Measurements from ENCODE around the gene CEBPZ. TPM values are rescaled to one million over a fixed set of nuclear protein-coding genes. Genes with fewer than 3 reads are reported as not detected.

The CEBPZ gene
- total RNA-seq, 1 donor from 2014 or later, result 41.2 TPM

DNA sequence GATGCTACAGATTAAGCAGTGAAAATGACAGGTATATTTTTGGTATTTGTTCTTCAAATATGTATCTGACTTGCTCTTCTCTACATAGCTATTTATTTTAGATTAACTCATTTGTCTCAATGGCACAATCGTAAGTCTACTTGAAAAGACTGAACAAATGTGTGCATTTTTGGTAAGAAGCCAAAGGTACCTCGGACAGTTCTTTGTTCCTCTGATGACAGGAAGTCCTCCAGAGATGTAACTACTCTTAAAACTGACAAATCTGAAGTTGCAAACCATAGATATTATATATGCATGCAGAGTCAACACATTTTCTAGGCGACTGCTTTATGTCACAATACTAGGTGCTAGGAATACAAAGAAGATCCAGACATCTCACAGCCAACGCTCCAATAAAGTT lies 36.7 kb upstream of the CEBPZ start:
- no peak for DNase-seq (ENCODE audit: low spot score)
- Mint-ChIP-seq H3K27me3 (ENCODE audit: unreplicated experiment) (no peaks in the 10 kb centered on the region), H3K4me1 (ENCODE audit: unreplicated experiment) (peaks cover 6% of the 10 kb centered on the region), H3K27ac (ENCODE audit: unreplicated experiment) (no peak overlapping the region), H3K36me3 (ENCODE audit: low read depth, unreplicated experiment) (peaks cover 27% of the 10 kb centered on the region), H3K4me3 (ENCODE audit: unreplicated experiment) (no peak overlapping the region), H3K9me3 (ENCODE audit: unreplicated experiment) (no peaks in the 10 kb centered on the region)
- TF ChIP-seq, protein P1, sequence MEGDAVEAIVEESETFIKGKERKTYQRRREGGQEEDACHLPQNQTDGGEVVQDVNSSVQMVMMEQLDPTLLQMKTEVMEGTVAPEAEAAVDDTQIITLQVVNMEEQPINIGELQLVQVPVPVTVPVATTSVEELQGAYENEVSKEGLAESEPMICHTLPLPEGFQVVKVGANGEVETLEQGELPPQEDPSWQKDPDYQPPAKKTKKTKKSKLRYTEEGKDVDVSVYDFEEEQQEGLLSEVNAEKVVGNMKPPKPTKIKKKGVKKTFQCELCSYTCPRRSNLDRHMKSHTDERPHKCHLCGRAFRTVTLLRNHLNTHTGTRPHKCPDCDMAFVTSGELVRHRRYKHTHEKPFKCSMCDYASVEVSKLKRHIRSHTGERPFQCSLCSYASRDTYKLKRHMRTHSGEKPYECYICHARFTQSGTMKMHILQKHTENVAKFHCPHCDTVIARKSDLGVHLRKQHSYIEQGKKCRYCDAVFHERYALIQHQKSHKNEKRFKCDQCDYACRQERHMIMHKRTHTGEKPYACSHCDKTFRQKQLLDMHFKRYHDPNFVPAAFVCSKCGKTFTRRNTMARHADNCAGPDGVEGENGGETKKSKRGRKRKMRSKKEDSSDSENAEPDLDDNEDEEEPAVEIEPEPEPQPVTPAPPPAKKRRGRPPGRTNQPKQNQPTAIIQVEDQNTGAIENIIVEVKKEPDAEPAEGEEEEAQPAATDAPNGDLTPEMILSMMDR (IDR thresholded peaks at IDR 0.05; ENCODE audit: unreplicated experiment), result no peak

DNA sequence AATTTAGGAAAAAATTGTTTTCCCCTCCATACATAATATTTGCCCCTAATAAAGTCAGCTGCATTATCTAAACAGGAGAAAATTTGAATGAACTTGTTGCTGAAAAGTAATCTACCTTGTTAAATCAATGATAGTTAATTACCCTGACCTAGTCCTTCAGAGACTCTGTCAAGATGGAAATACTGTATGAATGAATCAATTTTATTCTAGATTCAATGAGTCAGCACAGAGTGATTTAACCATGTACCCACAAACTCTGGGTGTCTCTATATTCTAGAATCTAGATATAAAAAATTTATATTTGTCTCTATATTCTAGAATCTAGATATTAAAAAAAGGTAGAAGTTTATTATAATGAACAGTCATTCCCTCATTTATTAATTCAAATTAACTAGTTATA lies 36.3 kb upstream of the CEBPZ start:
- DNase-seq (ENCODE audit: low spot score), result no peak
- TF ChIP-seq, protein P1 (IDR thresholded peaks at IDR 0.05; ENCODE audit: unreplicated experiment), result no peak
- Mint-ChIP-seq H3K27ac (ENCODE audit: unreplicated experiment) (no peak overlapping the region), H3K4me1 (ENCODE audit: unreplicated experiment) (peaks cover 6% of the 10 kb centered on the region), H3K27me3 (ENCODE audit: unreplicated experiment) (no peaks in the 10 kb centered on the region), H3K9me3 (ENCODE audit: unreplicated experiment) (no peaks in the 10 kb centered on the region), H3K4me3 (ENCODE audit: unreplicated experiment) (no peak overlapping the region), H3K36me3 (ENCODE audit: low read depth, unreplicated experiment) (peaks cover 27% of the 10 kb centered on the region)

DNA sequence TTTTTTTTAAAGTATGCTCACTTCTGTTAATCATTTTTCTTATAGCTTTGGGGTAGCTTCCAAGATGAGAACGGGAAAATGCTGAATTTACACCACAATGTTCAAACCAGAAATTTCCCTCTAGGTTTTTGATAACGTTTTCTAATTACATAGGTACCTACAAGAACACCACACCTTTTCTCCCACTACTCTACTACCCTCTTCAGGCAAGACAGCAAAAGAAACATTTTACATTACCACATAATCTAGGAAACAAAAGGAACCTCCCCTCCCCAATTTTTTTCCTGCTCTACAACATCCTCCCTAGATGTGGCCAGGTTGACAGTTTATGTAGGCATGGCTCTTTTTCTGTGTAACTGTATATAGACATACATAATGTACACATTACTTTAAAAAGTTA lies 32.4 kb upstream of the CEBPZ start:
- Mint-ChIP-seq H3K27ac (ENCODE audit: unreplicated experiment) (no peak overlapping the region), H3K4me3 (ENCODE audit: unreplicated experiment) (no peak overlapping the region), H3K4me1 (ENCODE audit: unreplicated experiment) (peaks cover 6% of the 10 kb centered on the region), H3K27me3 (ENCODE audit: unreplicated experiment) (no peaks in the 10 kb centered on the region), H3K9me3 (ENCODE audit: unreplicated experiment) (no peaks in the 10 kb centered on the region), H3K36me3 (ENCODE audit: low read depth, unreplicated experiment) (peaks cover 18% of the 10 kb centered on the region)
- no peak for DNase-seq (ENCODE audit: low spot score)
- TF ChIP-seq, protein P1 (IDR thresholded peaks at IDR 0.05; ENCODE audit: unreplicated experiment), result no peak

DNA sequence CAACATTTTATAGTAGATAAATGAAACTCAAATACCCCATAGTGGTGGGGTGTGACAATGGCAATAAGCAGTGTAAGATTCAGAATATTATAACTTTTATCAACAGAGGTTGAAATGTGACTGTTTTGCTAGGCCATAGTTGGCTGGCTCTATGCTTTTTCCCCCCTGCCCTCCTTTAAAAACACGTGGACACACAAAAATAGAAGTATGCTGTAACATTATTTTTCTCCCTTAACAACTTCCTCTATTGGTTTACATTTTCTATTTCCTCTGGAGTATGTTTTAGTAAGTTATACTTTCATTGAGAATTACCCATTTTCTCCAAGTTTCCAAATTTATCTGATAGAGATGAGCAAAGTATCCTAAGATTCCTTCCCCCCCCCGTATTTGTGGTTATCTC lies 31.1 kb upstream of the CEBPZ start:
- Mint-ChIP-seq H3K36me3 (ENCODE audit: low read depth, unreplicated experiment) (peaks cover 14% of the 10 kb centered on the region), H3K4me1 (ENCODE audit: unreplicated experiment) (peaks cover 6% of the 10 kb centered on the region), H3K4me3 (ENCODE audit: unreplicated experiment) (no peak overlapping the region), H3K27me3 (ENCODE audit: unreplicated experiment) (no peaks in the 10 kb centered on the region), H3K9me3 (ENCODE audit: unreplicated experiment) (no peaks in the 10 kb centered on the region), H3K27ac (ENCODE audit: unreplicated experiment) (no peak overlapping the region)
- TF ChIP-seq, protein P1 (IDR thresholded peaks at IDR 0.05; ENCODE audit: unreplicated experiment), result no peak
- no peak for DNase-seq (ENCODE audit: low spot score)

DNA sequence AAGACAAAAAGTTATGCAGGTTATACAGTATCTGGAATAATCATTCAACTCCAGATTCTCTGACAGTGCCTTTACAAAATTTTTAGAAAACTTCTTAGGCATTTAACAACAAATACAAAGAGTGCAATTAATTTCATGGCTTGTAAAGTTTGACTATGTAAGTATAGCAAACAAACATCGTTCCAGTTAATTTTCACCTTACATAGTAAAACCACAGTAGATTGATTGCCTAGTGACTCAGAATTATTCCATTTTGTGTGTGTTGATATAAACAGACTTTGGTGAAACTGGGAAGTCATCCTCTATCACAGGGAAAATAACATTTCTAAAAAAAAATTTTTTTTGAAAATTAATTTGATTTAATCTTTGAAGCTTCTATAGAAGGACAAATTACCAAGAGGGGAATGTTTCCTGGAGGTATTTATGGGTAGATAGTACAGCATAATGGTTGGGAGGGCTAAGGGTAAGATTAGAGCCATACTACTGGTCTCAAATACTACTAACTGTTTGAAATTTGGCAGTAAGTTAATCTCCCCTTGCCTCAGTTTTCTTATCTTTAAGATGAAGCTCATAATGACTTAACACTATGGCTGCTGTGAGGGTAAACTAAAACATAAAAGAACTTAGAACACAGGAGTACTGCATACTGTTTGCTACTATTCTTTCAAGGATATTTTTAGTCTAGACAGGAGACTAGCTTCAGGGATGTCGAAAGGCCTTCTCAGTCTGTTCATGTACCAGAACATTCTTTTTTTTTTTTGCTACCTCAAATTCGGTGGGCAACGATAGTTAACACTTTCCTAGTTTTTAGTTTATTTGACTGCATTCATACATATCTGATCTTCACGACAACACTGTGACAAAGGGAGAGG lies 19.7 kb upstream of the CEBPZ start:
- Mint-ChIP-seq H3K36me3 (ENCODE audit: low read depth, unreplicated experiment) (peaks cover 26% of the 10 kb centered on the region), H3K4me1 (ENCODE audit: unreplicated experiment) (no peaks in the 10 kb centered on the region), H3K27me3 (ENCODE audit: unreplicated experiment) (no peaks in the 10 kb centered on the region), H3K9me3 (ENCODE audit: unreplicated experiment) (no peaks in the 10 kb centered on the region), H3K4me3 (ENCODE audit: unreplicated experiment) (no peak overlapping the region), H3K27ac (ENCODE audit: unreplicated experiment) (no peak overlapping the region)
- DNase-seq (ENCODE audit: low spot score), result no peak
- TF ChIP-seq, protein P1 (IDR thresholded peaks at IDR 0.05; ENCODE audit: unreplicated experiment), result no peak
